ENCODE measurements around the gene EXOC6B.

The EXOC6B gene

GRCh38 chr2:72208225-72208624 is 617.6 kb downstream of the EXOC6B start:
- no peak overlapping the region for H3K4me3 ChIP-seq (ENCODE audit: insufficient read length, low read depth)
- no peaks in the 10 kb centered on the region for H3K9me3 ChIP-seq (ENCODE audit: insufficient read depth, low read length)
- H3K36me3 ChIP-seq (ENCODE audit: insufficient read depth, insufficient read length, low read length), result no peaks in the 10 kb centered on the region
- no peak for DNase-seq (ENCODE audit: low read depth, low spot score)
- no peaks in the 10 kb centered on the region for H3K4me1 ChIP-seq (ENCODE audit: insufficient read depth, insufficient read length)
- H3K9ac ChIP-seq (ENCODE audit: insufficient read length, low read depth), result no peak overlapping the region
- no peaks in the 10 kb centered on the region for H3K27me3 ChIP-seq (ENCODE audit: insufficient read depth, insufficient read length)
- TF ChIP-seq ZNF274 (IDR thresholded peaks at IDR 0.05; ENCODE audit: low read depth, low read length), result no peak

GRCh38 chr2:72207334-72207733 is 618.5 kb downstream of the EXOC6B start:
- no peak for DNase-seq (ENCODE audit: low read depth, low spot score)

GRCh38 chr2:72205504-72205881 is 620.3 kb downstream of the EXOC6B start:
- H3K36me3 ChIP-seq (ENCODE audit: insufficient read depth, insufficient read length, low read length), result no peaks in the 10 kb centered on the region
- no peak overlapping the region for H3K4me3 ChIP-seq (ENCODE audit: insufficient read length, low read depth)
- no peaks in the 10 kb centered on the region for H3K9me3 ChIP-seq (ENCODE audit: insufficient read depth, low read length)
- H3K9ac ChIP-seq (ENCODE audit: insufficient read length, low read depth), result no peak overlapping the region
- TF ChIP-seq YY1 (IDR thresholded peaks at IDR 0.05; ENCODE audit: insufficient read depth, insufficient read length) (no peak), ZNF274 (IDR thresholded peaks at IDR 0.05; ENCODE audit: low read depth, low read length) (no peak), SUZ12 (IDR thresholded peaks at IDR 0.05; ENCODE audit: extremely low read depth, insufficient read depth, insufficient read length) (no peak)
- H3K27me3 ChIP-seq (ENCODE audit: insufficient read depth, insufficient read length), result no peaks in the 10 kb centered on the region
- no peaks in the 10 kb centered on the region for H3K4me1 ChIP-seq (ENCODE audit: insufficient read depth, insufficient read length)
- no peak for DNase-seq (ENCODE audit: low read depth, low spot score)

More at GRCh38 chr2:72207334-72207733, 618.5 kb downstream of the EXOC6B start:
- no peaks in the 10 kb centered on the region for H3K9me3 ChIP-seq (ENCODE audit: insufficient read depth, low read length)
- no peaks in the 10 kb centered on the region for H3K4me1 ChIP-seq (ENCODE audit: insufficient read depth, insufficient read length)
- no peak overlapping the region for H3K9ac ChIP-seq (ENCODE audit: insufficient read length, low read depth)
- no peak overlapping the region for H3K4me3 ChIP-seq (ENCODE audit: insufficient read length, low read depth)
- H3K36me3 ChIP-seq (ENCODE audit: insufficient read depth, insufficient read length, low read length), result no peaks in the 10 kb centered on the region
- no peak for TF ChIP-seq ZNF274 (IDR thresholded peaks at IDR 0.05; ENCODE audit: low read depth, low read length)
- TF ChIP-seq SUZ12 (IDR thresholded peaks at IDR 0.05; ENCODE audit: extremely low read depth, insufficient read depth, insufficient read length), result no peak
- no peak for TF ChIP-seq YY1 (IDR thresholded peaks at IDR 0.05; ENCODE audit: insufficient read depth, insufficient read length)
- H3K27me3 ChIP-seq (ENCODE audit: insufficient read depth, insufficient read length), result no peaks in the 10 kb centered on the region

GRCh38 chr2:72204786-72205503 is 620.9 kb downstream of the EXOC6B start:
- Histone ChIP-seq H3K9me3 (ENCODE audit: insufficient read depth, low read length) (no peaks in the 10 kb centered on the region), H3K36me3 (ENCODE audit: insufficient read depth, insufficient read length, low read length) (no peaks in the 10 kb centered on the region), H3K4me3 (ENCODE audit: insufficient read length, low read depth) (no peak overlapping the region), H3K27me3 (ENCODE audit: insufficient read depth, insufficient read length) (no peaks in the 10 kb centered on the region), H3K9ac (ENCODE audit: insufficient read length, low read depth) (no peak overlapping the region), H3K4me1 (ENCODE audit: insufficient read depth, insufficient read length) (no peaks in the 10 kb centered on the region)
- TF ChIP-seq SUZ12 (IDR thresholded peaks at IDR 0.05; ENCODE audit: extremely low read depth, insufficient read depth, insufficient read length) (no peak), ZNF274 (IDR thresholded peaks at IDR 0.05; ENCODE audit: low read depth, low read length) (no peak), YY1 (IDR thresholded peaks at IDR 0.05; ENCODE audit: insufficient read depth, insufficient read length) (no peak)
- DNase-seq (ENCODE audit: low read depth, low spot score), result no peak

- Histone ChIP-seq H3K27me3 (ENCODE audit: insufficient read depth, insufficient read length) (no peaks in the 10 kb centered on the region), H3K4me1 (ENCODE audit: insufficient read depth, insufficient read length) (no peaks in the 10 kb centered on the region), H3K9ac (ENCODE audit: insufficient read length, low read depth) (no peak overlapping the region), H3K4me3 (ENCODE audit: insufficient read length, low read depth) (no peak overlapping the region), H3K36me3 (ENCODE audit: insufficient read depth, insufficient read length, low read length) (no peaks in the 10 kb centered on the region), H3K9me3 (ENCODE audit: insufficient read depth, low read length) (no peaks in the 10 kb centered on the region)
- DNase-seq (ENCODE audit: low read depth, low spot score), result no peak
- no peak for TF ChIP-seq YY1 (IDR thresholded peaks at IDR 0.05; ENCODE audit: insufficient read depth, insufficient read length)
These were observed 621.6 kb downstream of the EXOC6B start for GRCh38 chr2:72204156-72204785.

GRCh38 chr2:72198532-72199241 is 627.1 kb downstream of the EXOC6B start:
- Histone ChIP-seq H3K27me3 (ENCODE audit: insufficient read depth, insufficient read length) (no peaks in the 10 kb centered on the region), H3K4me1 (ENCODE audit: insufficient read depth, insufficient read length) (no peaks in the 10 kb centered on the region), H3K36me3 (ENCODE audit: insufficient read depth, insufficient read length, low read length) (no peaks in the 10 kb centered on the region), H3K9me3 (ENCODE audit: insufficient read depth, low read length) (no peaks in the 10 kb centered on the region), H3K9ac (ENCODE audit: insufficient read length, low read depth) (no peak overlapping the region), H3K4me3 (ENCODE audit: insufficient read length, low read depth) (no peak overlapping the region)
- TF ChIP-seq ZNF274 (IDR thresholded peaks at IDR 0.05; ENCODE audit: low read depth, low read length) (no peak), YY1 (IDR thresholded peaks at IDR 0.05; ENCODE audit: insufficient read depth, insufficient read length) (no peak), SUZ12 (IDR thresholded peaks at IDR 0.05; ENCODE audit: extremely low read depth, insufficient read depth, insufficient read length) (no peak)
- DNase-seq (ENCODE audit: low read depth, low spot score), result no peak

GRCh38 chr2:72193723-72194122 is 632.1 kb downstream of the EXOC6B start:
- Histone ChIP-seq H3K4me3 (ENCODE audit: insufficient read length, low read depth) (no peak overlapping the region), H3K9ac (ENCODE audit: insufficient read length, low read depth) (no peak overlapping the region), H3K9me3 (ENCODE audit: insufficient read depth, low read length) (no peaks in the 10 kb centered on the region), H3K4me1 (ENCODE audit: insufficient read depth, insufficient read length) (no peaks in the 10 kb centered on the region), H3K27me3 (ENCODE audit: insufficient read depth, insufficient read length) (no peaks in the 10 kb centered on the region), H3K36me3 (ENCODE audit: insufficient read depth, insufficient read length, low read length) (no peaks in the 10 kb centered on the region)
- no peak for TF ChIP-seq YY1 (IDR thresholded peaks at IDR 0.05; ENCODE audit: insufficient read depth, insufficient read length)
- no peak for TF ChIP-seq ZNF274 (IDR thresholded peaks at IDR 0.05; ENCODE audit: low read depth, low read length)
- TF ChIP-seq SUZ12 (IDR thresholded peaks at IDR 0.05; ENCODE audit: extremely low read depth, insufficient read depth, insufficient read length), result no peak
- no peak for DNase-seq (ENCODE audit: low read depth, low spot score)

All from NT2/D1 (cell line).